NB4 (cell line): Measurements from ENCODE around the gene UBE2D2.

Source experiments
- CTCF ChIP-seq: IDR thresholded peaks from one replicate; pipeline ENCODE4 v1.5.1; 2012; ENCODE audit warnings: low read depth, low read length
- MAX ChIP-seq: IDR thresholded peaks from 2 replicates; pipeline ENCODE4 v1.6.1; 2011; ENCODE audit warnings: low read depth, low read length
- MYC ChIP-seq: IDR thresholded peaks from 2 replicates; pipeline ENCODE4 v1.6.1; 2011; ENCODE audit warnings: low read depth, low read length
- POLR2A ChIP-seq: IDR thresholded peaks from 2 replicates; pipeline ENCODE4 v1.6.1; 2011; ENCODE audit warnings: mild to moderate bottlenecking; ENCODE audit not compliant: insufficient read length; ENCODE audit errors: extremely low read depth

GRCh38 chr5:139531772-139532169, 29.4 kb upstream of the UBE2D2 start:
- no peak for TF ChIP-seq POLR2A
- no peak for TF ChIP-seq CTCF
- TF ChIP-seq MYC, result no peak
- TF ChIP-seq MAX, result no peak
